Mammary epithelial cell (primary cell): Measurements from ENCODE around the gene HLTF.

Source experiments
- EZH2 ChIP-seq: IDR thresholded peaks from 2 replicates; pipeline ENCODE4 v1.6.1; 2012; ENCODE audit warnings: low read length, inconsistent platforms, borderline replicate concordance
- TF ChIP-seq, protein P1 (sequence below), 2 donors: IDR thresholded peaks in 1 of 2; conservative IDR thresholded peaks in 1 of 2; 2 replicates each; pipeline ENCODE4 v1.5.1; 2011 to 2012; ENCODE audit warnings: inconsistent platforms in 2 of 2, low read length in 2 of 2, mild to moderate bottlenecking in 2 of 2, control low read depth in 1 of 2, low read depth in 1 of 2; ENCODE audit not compliant: insufficient read depth in 1 of 2; ENCODE audit errors: extremely low read depth in 1 of 2

- TF ChIP-seq, protein P1, sequence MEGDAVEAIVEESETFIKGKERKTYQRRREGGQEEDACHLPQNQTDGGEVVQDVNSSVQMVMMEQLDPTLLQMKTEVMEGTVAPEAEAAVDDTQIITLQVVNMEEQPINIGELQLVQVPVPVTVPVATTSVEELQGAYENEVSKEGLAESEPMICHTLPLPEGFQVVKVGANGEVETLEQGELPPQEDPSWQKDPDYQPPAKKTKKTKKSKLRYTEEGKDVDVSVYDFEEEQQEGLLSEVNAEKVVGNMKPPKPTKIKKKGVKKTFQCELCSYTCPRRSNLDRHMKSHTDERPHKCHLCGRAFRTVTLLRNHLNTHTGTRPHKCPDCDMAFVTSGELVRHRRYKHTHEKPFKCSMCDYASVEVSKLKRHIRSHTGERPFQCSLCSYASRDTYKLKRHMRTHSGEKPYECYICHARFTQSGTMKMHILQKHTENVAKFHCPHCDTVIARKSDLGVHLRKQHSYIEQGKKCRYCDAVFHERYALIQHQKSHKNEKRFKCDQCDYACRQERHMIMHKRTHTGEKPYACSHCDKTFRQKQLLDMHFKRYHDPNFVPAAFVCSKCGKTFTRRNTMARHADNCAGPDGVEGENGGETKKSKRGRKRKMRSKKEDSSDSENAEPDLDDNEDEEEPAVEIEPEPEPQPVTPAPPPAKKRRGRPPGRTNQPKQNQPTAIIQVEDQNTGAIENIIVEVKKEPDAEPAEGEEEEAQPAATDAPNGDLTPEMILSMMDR (conservative IDR thresholded peaks at IDR 0.05 in 1 of 2, IDR thresholded peaks at IDR 0.05 in 1 of 2; ENCODE audit: extremely low read depth in 1 of 2, insufficient read depth in 1 of 2, low read depth in 1 of 2, low read length in 2 of 2): no peak
- no peak for TF ChIP-seq EZH2
Observed at GRCh38 chr3:149087208-149087607, 875 bp upstream of the HLTF start.
